Posterior vena cava (tissue), 2 donors: ENCODE measurements around the gene DHRS4. TPM values are rescaled to one million over a fixed set of nuclear protein-coding genes. Genes with fewer than 3 reads are reported as not detected.
"Not testable (repeated sequence)": the region's sequence is repeated elsewhere in the genome, so short reads cannot be mapped to it uniquely, and the experiment has no call there.

ENCODE experiments used
- DNase-seq: peaks from one replicate; pipeline ENCODE4 v3.0.0-alpha.2; 2020; ENCODE audit warnings: low spot score
- intact Hi-C, 2 donors: fragments of 100-400 bp; cut with DNase I; formaldehyde crosslinking; loops; one replicate each; pipeline versions ENCODE4 v1.14.1 to v1.14.2; 2022 to 2023
- total RNA-seq, 2 donors: library from RNA; stranded (reverse); fragmentation: NEBNext Ultra II Directional; extraction: Animal tissue kit (Norgen Biotek cat#: 25700); gene quantifications; one replicate each; pipeline ENCODE4 v1.2.1, GENCODE V29; 2021
- donor health status: DM: yes; HTN: yes; CAD: no.
- donor health status: DM: yes; HTN: yes; CAD: no.

DHRS4 gene
- total RNA-seq, 2 donors from 2014 or later: 15.4 to 16.9 TPM

GRCh38 chr14:24011051-24011450 lies 57.5 kb downstream of the DHRS4 start:
- intact Hi-C loops: no loop called here
- DNase-seq: no peak

GRCh38 chr14:24012726-24013273 lies 59.2 kb downstream of the DHRS4 start:
- DNase-seq, intact Hi-C loops: not testable (repeated sequence)

- intact Hi-C loops: no loop called here
- no peak for DNase-seq
Measured at GRCh38 chr14:24013654-24014514, 60.3 kb downstream of the DHRS4 start.

DNA sequence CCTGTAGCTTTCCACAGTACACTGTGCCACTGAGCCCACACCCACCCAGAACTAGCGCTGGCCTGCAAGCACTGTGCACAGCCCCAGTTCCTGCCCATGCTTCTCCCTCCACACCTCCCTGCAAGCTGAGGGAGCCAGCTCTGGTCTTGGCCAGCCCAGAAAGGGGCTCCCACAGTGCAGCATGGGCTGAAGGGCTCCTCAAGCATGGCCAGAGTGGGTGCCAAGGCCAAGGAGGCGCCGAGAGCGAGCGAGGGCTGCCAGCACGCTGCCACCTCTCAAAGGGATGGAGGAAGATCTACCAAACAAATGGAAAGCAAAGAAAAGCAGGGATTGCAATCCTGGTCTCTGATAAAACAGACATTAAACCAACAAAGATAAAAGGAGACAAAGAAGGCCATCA lies 62.2 kb downstream of the DHRS4 start:
- intact Hi-C loops: loop anchor here in 1 of 2 donors (5.0 kb wide), 1 partner anchor 43 kb away; no protein-coding TSS in a partner anchor
- not testable (repeated sequence) for DNase-seq

Other genes starting within 250 kb of the DHRS4 start
- gene DHRS4L2, start 35.2 kb downstream of the DHRS4 start, total RNA-seq: 10 to 100 TPM; 15.1 to 16.9 TPM
- gene CARMIL3, start 98.2 kb downstream of the DHRS4 start, total RNA-seq: under 1 TPM; 0.14 to 0.23 TPM
- 1 to 10 TPM in 1 of 2 donors, under 1 TPM in 1; 0.32 to 1.3 TPM for gene CPNE6, start 117.8 kb downstream of the DHRS4 start, total RNA-seq
- gene PCK2, start 140.5 kb downstream of the DHRS4 start, total RNA-seq: 10 to 100 TPM; 18.8 to 27.4 TPM
- gene DCAF11, start 161.0 kb downstream of the DHRS4 start, total RNA-seq: 10 to 100 TPM; 32.2 to 37.1 TPM
- gene NRL, start 161.2 kb downstream of the DHRS4 start, total RNA-seq: 1 to 10 TPM; 1.1 to 1.4 TPM
- under 1 TPM in 1 of 2 donors, not detected in 1; 0.38 TPM for gene FITM1, start 176.9 kb downstream of the DHRS4 start, total RNA-seq
- gene PSME1, start 182.4 kb downstream of the DHRS4 start, total RNA-seq: 100 to 1,000 TPM; 114 to 119 TPM
- gene EMC9, start 187.8 kb downstream of the DHRS4 start, total RNA-seq: 10 to 100 TPM; 10.9 to 14.2 TPM
- gene PSME2, start 192.8 kb downstream of the DHRS4 start, total RNA-seq: 10 to 100 TPM; 72.6 to 97.7 TPM
- gene RNF31, start 193.7 kb downstream of the DHRS4 start, total RNA-seq: 10 to 100 TPM; 34.9 to 53.7 TPM
- gene IRF9, start 207.5 kb downstream of the DHRS4 start, total RNA-seq: 10 to 100 TPM; 53.7 to 92.4 TPM
- gene REC8, start 218.3 kb downstream of the DHRS4 start, total RNA-seq: 1 to 10 TPM; 8.0 to 9.4 TPM
- gene IPO4, start 235.0 kb downstream of the DHRS4 start, total RNA-seq: 10 to 100 TPM; 24.9 to 30.6 TPM
- 10 to 100 TPM; 30.1 to 35.2 TPM for gene TM9SF1, start 241.7 kb downstream of the DHRS4 start, total RNA-seq